HG02852 (cell line): ENCODE measurements around the gene NHERF1.

Experiments
- ATAC-seq: cut with Tn5 transposase; IDR thresholded peaks from one replicate; pipeline ENCODE4 v1.9.1; 2021; ENCODE audit warnings: mild to moderate bottlenecking, moderate library complexity; ENCODE audit not compliant: unreplicated experiment

Gene NHERF1

DNA sequence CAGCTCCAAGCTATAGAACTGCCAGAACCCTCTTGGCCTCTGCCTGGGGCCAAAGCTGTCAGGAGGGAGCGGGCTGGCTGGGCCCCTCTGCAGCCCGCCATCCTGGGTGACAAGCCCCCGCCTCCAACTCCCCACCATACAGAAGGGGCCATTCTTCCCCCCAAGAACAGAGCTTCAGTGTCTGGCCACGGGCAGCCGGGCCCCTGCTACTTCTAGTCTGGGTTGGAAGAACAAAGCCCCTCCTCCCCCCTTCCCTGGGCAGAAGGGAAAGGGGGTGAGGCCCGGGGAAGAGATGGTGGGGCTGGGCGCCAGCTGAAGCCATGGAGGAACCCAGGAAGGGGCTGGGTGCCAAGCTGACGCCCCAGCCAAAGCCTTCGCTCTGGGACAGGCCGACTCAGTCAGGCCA is 18.7 kb downstream of the NHERF1 start:
- no peak for ATAC-seq

DNA sequence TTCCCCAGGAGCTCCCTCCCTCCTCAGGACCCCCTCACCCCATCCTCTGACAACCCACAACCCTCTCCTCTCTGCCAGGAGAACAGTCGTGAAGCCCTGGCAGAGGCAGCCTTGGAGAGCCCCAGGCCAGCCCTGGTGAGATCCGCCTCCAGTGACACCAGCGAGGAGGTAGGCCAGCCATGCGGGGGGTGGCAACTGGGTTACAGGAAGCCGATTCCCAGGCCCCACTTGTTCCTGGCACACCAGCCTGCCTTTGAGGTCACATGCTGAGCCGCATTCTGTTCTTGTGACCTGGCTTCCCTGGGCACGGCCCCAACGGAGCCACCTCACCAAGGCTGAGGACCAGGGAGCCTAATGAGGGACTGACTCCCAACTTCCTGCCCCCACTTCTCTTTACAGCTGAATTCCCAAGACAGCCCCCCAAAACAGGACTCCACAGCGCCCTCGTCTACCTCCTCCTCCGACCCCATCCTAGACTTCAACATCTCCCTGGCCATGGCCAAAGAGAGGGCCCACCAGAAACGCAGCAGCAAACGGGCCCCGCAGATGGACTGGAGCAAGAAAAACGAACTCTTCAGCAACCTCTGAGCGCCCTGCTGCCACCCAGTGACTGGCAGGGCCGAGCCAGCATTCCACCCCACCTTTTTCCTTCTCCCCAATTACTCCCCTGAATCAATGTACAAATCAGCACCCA is 19.8 kb downstream of the NHERF1 start:
- ATAC-seq: no peak

DNA sequence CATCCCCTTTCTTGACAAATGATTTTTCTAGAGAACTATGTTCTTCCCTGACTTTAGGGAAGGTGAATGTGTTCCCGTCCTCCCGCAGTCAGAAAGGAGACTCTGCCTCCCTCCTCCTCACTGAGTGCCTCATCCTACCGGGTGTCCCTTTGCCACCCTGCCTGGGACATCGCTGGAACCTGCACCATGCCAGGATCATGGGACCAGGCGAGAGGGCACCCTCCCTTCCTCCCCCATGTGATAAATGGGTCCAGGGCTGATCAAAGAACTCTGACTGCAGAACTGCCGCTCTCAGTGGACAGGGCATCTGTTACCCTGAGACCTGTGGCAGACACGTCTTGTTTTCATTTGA is 20.3 kb downstream of the NHERF1 start:
- ATAC-seq: no peak

DNA sequence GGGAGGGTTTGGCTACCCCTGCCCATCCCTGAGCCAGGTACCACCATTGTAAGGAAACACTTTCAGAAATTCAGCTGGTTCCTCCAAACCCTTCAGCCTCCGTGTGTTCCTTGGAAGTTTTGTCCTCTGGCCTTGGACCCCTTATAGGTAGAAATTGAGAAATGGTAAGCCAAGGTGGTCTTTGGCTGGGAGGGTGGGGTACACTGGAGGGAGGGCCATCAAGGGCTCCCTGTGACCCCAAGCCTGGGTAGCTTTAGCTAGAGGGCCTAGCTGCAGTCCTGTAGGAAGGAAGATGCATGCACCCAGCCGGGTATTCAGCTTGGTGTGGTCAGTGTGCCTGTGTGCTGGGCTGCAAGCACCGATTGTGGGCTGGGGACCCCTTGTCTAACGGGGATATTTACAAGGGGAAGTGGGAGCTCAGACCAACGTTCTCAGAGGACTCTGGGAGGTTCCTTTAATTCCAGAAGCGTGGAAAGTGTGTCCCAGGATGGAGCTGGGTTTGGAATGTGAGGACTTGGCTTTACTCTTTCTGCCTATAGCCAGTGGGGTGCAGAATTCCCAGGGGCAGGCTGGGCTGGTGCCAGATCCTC is 20.9 kb downstream of the NHERF1 start:
- ATAC-seq: no peak

DNA sequence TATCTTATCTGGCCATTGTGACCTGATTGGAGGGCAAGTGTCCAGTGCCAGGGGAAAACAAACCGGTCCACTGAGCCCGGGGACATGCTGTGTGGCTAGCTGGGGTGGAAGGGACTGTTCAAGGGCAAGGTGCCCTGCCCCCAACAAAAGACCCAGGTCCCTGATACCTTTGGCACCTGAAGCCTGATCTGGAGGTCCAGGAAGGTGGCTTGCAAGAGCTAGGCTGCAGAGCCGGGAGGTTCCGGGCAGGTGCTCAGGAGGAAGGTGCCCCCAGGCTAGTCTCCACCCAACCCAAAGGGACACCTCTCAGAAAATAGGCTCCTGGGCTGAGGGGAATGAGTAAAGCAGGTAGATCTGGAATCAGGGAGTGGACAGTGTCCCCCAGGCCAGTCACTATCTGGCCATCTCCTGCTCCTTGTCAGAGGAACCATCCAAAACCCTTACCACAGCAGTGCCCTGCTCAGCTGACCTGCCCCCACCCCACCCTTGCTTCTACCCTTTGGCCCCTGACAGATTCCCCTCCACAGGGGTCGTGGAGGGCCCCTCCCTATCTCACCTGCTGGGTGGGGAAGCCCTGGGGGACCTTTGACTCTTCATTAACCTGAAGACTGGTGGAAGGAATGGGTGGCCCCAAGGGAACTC is 21.5 kb downstream of the NHERF1 start:
- no peak for ATAC-seq

DNA sequence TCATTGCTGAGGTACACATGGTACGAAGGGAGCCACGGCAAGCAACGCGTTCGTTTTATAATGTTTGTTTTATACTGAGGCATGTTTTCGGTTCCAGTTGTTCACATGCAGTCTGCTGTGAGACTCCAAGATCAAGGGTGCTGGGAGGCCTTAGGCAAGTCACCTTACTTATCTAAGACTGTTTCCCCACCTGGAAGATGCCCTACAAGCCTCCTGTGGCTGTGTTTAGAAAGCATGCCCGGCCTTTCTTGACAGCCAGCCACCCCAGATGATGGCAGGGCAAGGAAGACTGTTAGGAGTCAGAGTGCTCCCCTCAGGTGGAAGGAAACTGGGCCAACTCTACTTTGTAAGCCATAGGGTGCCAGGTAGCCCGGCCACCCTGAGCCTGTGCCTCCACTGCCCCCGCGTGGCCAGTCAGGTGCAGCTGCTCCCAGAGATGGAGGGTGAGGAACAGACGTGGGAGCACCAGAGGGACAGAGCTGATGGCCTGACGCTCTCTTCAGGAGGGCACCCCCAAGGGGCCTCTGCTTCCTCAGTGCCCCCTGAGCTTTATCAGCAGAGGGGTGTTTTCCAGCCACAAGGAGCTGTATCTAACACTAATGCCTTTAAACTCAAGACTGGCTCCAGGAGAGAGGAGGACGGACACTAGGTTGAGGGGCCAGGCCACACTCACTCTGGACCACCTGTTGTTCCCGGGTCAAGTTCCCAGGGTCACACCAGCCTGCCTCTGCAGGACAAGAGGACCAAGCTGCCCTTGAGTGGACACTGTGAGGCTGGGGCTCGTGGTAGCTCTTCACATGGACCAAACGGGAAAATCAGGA is 22.3 kb downstream of the NHERF1 start:
- no peak for ATAC-seq

DNA sequence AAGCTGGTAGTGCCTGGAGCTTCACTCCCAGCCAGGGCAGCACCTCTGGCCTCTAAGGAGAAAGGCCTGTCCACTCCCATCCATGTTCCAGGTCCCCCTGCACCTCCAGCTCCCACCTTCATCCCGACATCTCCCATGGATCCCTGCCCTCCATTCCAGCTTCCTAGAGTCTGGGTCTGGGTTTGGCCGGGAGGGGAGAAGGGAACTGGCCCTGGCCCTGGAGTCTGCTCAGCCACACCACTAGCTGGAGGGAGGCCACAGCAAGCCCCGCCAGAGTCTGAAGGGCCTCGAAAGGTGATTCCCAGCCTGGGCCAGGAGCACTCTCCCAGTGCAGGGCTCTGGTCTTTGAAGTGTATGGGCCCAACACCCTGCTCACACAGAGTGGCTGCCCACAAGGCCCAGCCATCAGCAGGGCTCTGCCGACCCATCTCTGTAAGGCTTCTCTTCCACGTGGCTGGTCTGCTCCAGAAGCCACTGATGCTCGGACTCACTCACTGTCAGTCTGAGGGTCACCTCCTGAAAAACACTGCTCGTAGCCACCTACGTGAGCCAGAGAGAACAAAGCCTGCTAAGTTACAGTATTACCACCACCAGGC is 23.0 kb downstream of the NHERF1 start:
- ATAC-seq: no peak

DNA sequence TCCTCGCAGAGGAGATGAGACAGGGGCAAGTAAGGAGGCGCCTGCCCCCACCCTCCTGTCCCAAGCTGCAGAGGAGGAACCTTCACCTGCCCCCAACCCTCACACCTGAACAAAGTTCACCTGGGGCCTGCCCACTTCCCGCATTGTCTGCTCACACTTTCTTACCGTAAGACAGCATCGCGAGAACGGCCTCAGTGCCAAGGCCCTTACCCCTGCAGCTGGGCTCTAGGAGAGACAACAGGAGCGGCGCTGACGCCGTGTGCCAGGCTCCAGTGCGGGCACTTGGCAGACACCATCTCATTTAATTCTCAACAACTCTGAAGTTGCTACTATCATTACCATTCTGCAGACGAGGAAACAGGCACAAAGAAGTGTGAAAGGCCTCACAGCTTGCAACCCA is 23.6 kb downstream of the NHERF1 start:
- ATAC-seq: no peak

DNA sequence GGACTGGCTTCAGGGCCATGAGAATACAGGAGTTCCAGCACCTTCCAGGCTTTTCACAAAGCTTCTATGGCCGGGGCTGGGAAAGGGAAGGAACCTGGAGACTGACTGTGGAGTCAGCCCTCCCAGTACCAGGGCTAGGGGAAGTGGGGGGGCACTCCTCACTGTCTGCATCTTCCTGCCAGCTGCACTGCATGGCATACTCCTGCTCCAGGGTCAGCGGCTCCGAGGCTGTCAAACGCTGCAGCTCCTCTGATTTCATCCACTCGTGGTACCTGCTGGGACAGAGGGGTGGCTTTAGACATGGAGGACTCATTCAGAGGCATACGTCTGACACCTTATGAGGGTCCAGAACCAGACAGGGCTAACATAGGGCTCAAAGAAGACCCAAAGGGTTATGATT is 25.0 kb downstream of the NHERF1 start:
- no peak for ATAC-seq

DNA sequence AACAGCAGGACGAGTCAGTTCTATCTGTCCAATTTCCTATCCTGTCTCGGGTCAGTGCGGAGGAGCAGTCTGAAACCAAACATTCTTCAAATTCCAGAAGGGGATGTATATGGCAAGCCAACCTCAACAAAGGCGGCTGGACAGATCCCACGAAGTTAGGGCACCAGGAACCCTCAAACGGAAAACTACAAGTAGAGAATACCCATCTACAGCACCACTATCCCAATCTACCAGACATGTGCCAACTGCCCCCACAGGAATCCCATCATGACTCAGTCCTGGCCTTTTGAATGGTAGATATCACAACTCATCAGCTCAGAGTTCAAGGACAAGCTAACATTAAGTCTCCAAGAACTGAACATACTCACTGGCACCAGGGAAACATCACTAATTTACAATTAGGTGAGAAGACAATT is 25.5 kb downstream of the NHERF1 start:
- no peak for ATAC-seq

DNA sequence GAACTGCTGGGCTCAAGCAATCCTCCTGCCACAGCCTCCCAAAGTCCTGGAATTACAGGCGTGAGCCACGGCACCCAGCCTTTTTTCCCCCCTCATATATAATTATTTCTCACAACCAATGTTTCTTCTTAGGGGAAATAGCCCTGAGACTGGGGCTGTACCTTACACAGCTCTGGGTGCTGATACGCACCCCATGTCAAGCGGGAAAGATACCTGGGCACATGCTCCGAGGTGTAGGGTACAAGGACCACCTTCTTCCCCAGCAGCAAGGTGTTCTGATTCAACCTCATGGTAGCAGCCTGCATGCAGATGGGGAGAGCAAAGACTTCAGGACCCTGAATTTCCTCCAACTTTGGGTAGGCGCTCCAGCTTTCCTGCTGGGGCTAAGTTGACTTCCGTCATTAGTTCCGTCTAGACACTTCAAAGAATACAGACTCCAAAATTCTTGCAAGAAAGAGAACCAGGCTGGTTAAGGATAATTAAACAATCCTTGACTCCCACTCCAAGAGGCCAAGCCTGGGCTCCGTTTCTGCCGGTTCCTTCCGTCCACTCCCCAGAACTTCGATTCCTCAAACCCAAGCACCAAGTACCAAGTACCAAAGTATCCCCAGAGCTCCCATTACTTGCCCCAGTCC is 27.1 kb downstream of the NHERF1 start:
- no peak for ATAC-seq

DNA sequence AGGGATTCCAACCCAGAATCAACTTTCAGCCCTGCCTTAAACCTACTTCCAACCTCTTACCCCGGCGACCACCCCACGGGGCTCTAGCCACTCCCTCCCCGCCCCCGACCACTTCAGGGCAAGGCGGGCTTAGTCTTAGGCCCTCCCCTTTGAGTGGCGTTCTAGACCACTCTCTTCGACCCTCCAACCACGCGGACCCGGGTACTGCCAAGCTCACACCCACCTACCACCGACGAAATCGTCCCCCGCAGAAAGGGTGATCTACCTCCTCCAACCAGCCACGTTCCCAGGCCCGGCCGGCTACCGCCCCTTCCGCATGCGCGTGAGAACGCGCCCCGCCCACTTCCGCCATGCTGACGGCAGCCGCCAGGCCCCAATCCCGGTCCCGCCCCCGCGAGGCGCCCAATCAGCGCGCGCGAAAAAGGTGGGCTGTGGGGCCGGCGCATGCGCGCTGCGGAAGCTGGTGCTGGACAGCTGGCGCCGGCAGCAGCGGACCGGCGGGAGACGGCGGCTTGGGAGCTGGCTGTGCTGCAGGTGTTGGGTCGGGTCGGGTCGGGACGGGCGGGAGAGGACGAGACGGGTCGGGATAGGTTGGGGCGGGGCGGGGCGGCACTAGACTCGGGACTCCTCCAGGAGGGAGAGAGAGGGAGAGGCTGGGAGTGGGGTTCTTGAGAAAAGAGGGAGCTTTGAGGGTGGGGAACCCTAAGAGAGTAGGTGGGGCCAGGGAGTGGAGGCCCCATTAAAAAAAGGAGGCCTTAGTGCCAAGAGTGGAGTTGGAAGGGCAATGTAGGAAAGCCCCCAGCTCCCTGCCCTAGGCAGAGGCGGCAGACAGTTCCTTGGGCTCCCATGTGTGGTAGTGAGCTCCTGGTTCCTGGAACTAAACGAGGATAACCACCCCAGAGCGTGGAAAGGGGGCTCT is 27.9 kb downstream of the NHERF1 start, which contains the start of gene NAT9:
Gene NAT9 (minus strand): TSS at position 302 of the 919 bp plus-strand sequence. CDS start 647 bp downstream, outside the sequence.
- ATAC-seq: peak; percentile 67

DNA sequence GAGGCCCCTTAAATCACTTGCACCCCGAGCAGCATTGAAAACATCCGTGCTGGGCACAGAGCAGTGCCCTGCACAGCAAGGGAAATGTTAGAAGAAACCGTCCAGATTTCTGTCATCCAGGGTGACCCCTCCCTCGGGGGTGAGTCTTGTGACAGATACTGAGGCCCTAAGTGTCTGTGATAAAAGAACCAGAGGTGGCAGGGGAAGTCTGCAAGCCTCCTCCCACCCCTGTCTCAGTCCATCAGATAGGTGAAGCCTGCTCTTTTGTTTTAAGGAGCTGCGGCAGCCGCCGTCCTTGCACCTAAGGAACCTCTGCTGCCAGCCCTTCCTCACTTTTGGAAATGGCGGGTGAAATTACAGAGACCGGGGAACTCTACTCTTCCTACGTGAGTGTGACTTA is 28.6 kb downstream of the NHERF1 start:
- ATAC-seq: no peak

DNA sequence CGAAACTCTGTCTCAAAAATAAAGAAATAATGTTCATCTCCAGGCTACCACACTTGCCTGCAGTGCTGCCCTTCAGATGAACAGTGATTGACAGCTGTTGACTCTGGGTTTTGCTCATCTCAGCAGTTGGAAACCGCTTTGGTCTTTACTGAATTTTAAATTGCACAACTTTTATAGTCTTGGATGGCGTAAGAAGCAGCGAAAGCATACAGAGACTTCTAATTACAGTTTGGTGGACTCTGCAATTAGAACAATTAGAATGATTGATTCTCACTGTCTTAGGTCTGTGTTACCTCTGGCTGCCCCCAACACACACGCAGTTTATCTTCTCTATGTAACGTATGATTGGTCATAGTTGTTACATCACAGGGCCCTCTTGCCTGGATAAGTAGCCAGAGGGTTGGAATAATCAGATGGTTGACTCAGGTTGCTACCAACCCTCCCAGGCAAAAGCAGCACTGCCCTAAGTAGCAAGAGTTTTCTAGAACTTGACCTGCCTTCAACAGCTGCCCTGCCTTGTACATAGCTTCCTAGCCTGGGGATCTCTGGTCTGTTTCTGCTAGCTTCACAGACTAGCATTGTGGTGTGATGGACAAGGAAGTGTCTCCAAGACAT is 29.6 kb downstream of the NHERF1 start:
- ATAC-seq: no peak

DNA sequence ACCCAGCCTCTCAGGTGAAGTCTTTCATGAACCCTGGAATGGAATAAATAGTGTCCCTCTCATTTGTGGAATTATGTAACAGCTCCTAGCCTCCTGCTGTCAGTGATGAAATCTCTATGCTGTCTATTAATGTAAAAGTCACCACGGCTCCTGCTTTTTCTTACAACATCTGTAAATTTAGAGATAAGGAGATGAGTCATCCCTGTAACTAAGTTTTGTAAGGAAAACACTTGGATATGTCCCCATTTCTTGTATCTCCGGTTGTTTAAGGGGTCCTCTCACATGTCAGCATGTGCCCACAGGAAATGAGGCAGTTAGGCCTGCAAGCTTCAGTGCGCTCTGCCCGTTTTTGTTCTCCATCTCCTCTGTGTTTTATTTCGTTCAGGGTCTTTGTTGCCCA is 30.5 kb downstream of the NHERF1 start:
- ATAC-seq: no peak

DNA sequence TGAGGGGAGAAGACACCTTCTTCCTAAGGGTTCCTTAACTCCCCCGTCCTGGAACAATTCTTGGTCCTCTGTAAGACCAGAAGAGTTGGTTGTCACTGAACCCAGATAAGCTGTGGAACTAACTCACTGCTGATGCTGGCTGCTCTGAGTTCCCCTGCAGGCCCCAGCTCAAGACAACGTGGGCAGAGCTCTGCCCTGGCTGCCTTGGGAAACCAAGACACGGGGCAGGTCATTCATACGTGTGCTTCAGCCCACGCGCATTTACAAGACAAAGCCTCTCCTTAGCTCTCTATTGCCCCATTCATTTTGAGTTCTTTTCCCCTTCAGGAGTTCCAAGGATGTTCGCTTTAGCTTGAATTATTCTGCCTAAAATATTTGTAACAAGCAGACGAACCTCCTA is 31.1 kb downstream of the NHERF1 start:
- ATAC-seq: no peak

DNA sequence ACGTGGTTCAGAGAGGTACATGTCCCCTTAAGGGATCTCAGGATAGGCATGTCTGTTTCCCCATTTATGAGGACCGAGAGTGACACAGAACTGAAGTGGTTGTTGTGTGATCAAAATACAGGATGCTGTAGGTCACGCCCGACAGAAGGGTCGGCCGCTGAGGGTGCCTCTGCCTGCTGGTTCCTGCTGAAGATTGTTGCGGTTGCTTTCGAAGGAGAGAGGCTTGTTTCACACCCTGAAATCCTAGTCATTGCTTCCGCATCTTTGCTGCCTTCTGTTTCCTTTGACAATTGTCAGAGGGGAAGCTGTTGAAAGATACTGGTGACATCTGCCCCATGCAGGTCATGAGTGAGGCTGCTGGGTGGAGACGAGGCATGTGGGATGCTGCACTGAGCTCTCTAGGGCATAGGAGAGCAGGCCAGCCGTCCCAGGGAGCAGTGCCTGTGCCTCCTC is 31.5 kb downstream of the NHERF1 start:
- peak; percentile 58 for ATAC-seq

DNA sequence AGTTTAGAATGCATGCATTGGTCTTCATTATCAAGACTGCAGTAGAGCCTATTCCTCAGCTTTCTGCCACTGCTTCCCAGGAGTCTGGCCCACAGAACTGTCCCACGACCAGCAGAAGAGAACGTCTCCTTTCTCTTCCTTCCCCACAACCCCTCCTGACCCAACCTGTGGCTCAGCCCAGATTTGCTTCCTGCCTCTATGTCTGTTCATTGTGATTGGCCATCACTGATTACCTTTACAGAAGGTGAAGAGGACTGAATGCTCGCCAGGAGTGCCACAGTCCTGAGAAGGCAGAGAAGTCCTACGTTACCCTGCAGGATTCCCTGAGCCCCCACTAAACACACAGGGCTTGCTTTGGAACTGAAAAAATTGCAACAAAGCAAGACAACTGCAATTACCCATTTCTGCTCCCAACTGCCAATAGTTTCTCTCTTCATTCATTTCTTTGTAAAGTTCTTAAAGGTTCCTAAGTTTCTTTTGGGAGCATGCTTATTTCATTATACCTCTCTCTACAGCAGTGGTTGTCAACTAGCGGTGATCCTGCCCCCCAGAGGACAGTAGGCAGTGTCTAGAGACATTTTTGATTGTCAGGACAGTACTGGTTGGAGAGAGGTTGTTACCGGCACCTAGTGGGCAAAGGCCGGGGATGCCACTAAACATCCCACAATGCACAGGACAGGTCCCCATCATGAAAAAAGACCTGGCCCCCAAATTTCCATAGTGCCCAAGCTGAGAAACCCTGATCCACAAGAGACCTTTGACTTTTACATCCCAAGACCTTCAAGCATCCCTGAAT is 32.2 kb downstream of the NHERF1 start:
- no peak for ATAC-seq
